PC-9 (cell line): ENCODE data around the gene ZNF787.

ENCODE experiments used
- EZH2 ChIP-seq: fragments of 200-600 bp; sonication (generic); IDR thresholded peaks from 2 replicates; pipeline ENCODE4 v1.8.0; 2017; ENCODE audit warnings: antibody characterized with exemption, low read depth
- TF ChIP-seq, protein P1 (sequence below): fragments of 200-600 bp; sonication (generic); conservative IDR thresholded peaks from 2 replicates; pipeline ENCODE4 v1.6.1; 2017; ENCODE audit warnings: mixed run types, antibody characterized with exemption, mild to moderate bottlenecking, moderate library complexity

DNA sequence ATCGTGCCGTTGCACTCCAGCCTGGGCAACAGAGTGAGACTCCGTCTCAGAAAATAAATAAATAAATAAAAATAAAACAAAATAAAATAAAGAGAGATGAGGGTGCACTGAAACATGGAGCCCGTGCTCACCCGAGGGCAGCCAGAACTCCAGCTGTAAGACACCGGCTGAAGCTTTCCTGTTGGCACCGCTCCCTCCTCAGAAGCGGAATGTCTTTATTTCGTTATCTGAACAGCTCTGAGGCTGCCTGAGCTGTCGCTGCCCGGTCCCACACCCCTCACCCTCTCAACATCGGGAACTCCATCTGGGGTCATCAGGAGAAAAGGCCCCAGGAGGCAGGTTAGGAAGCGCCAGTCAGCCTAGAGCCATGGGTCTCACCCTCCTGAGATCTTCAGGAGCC, 24.4 kb downstream of the ZNF787 start:
- TF ChIP-seq, protein P1, sequence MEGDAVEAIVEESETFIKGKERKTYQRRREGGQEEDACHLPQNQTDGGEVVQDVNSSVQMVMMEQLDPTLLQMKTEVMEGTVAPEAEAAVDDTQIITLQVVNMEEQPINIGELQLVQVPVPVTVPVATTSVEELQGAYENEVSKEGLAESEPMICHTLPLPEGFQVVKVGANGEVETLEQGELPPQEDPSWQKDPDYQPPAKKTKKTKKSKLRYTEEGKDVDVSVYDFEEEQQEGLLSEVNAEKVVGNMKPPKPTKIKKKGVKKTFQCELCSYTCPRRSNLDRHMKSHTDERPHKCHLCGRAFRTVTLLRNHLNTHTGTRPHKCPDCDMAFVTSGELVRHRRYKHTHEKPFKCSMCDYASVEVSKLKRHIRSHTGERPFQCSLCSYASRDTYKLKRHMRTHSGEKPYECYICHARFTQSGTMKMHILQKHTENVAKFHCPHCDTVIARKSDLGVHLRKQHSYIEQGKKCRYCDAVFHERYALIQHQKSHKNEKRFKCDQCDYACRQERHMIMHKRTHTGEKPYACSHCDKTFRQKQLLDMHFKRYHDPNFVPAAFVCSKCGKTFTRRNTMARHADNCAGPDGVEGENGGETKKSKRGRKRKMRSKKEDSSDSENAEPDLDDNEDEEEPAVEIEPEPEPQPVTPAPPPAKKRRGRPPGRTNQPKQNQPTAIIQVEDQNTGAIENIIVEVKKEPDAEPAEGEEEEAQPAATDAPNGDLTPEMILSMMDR: no peak
- TF ChIP-seq EZH2: no peak
